Activated CD4-positive, alpha-beta T cell treated with anti-CD3 and anti-CD28 coated beads, Interleukin-2, amount 10 ng/mL, durations not matched to agents 7 days and 5 days (primary cell): ENCODE measurements around the gene ZNF792. TPM values are rescaled to one million over a fixed set of nuclear protein-coding genes. Genes with fewer than 3 reads are reported as not detected.
A peak's percentile ranks its signal among the peaks of the same experiment; 100 is the strongest.
"Not testable (repeated sequence)": the region's sequence is repeated elsewhere in the genome, so short reads cannot be mapped to it uniquely, and the experiment has no call there.

ENCODE experiments used
- CTCF ChIA-PET: fragments of 350-600 bp; sonication (Branson Sonifier 250); formaldehyde crosslinking; loops from one replicate; lab custom pipeline; 2021; ENCODE audit warnings: antibody characterized with exemption; lab: Charles Lee
- POLR2A ChIA-PET: fragments of 350-600 bp; sonication (Branson Sonifier 250); formaldehyde crosslinking; loops from one replicate; lab custom pipeline; 2021; ENCODE audit warnings: antibody characterized with exemption; lab: Charles Lee
- DNase-seq: peaks from one replicate; pipeline ENCODE4 v3.0.0-alpha.2; 2020
- H3K27ac Mint-ChIP-seq: one replicate; pipeline ENCODE4 v1.8.0; 2021; ENCODE audit warnings: mild to moderate bottlenecking, moderate library complexity, mixed read lengths
- H3K27me3 Mint-ChIP-seq: one replicate; pipeline ENCODE4 v1.8.0; 2021; ENCODE audit warnings: mixed read lengths
- H3K36me3 Mint-ChIP-seq: one replicate; pipeline ENCODE4 v1.8.0; 2021; ENCODE audit warnings: low read depth, mixed read lengths
- H3K4me1 Mint-ChIP-seq: one replicate; pipeline ENCODE4 v1.8.0; 2021; ENCODE audit warnings: mixed read lengths
- H3K4me3 Mint-ChIP-seq: one replicate; pipeline ENCODE4 v1.8.0; 2021; ENCODE audit warnings: mild to moderate bottlenecking, moderate library complexity, mixed read lengths
- H3K9me3 Mint-ChIP-seq: one replicate; pipeline ENCODE4 v1.8.0; 2021; ENCODE audit warnings: mixed read lengths
- total RNA-seq, 2 experiments: library from RNA; stranded (reverse); gene quantifications; one replicate each; pipeline ENCODE4 v1.2.3, GENCODE V29; 2021

ZNF792 gene
- total RNA-seq, 2 experiments from 2014 or later, result 14.8 to 15.3 TPM

- no peak for DNase-seq
- ChIA-PET POLR2A (no interaction called here), CTCF (interaction anchor here (0.5 kb wide), 1 partner anchor 140 kb away, joined by 3 read pairs; no protein-coding TSS in a partner anchor)
- peaks cover 44% of the 10 kb centered on the region for H3K36me3 Mint-ChIP-seq
- H3K27me3 Mint-ChIP-seq, result no peaks in the 10 kb centered on the region
- no peak overlapping the region for H3K4me3 Mint-ChIP-seq
- H3K9me3 Mint-ChIP-seq, result no peaks in the 10 kb centered on the region
- H3K4me1 Mint-ChIP-seq, result peaks cover 51% of the 10 kb centered on the region
- no peak overlapping the region for H3K27ac Mint-ChIP-seq
These were observed 41.4 kb upstream of the ZNF792 start for GRCh38 chr19:35005256-35005977.

GRCh38 chr19:35004517-35005255, 40.7 kb upstream of the ZNF792 start:
- Mint-ChIP-seq H3K9me3 (no peaks in the 10 kb centered on the region), H3K4me3 (no peak overlapping the region), H3K4me1 (peaks cover 47% of the 10 kb centered on the region), H3K36me3 (peaks cover 41% of the 10 kb centered on the region), H3K27ac (peak overlapping the region; percentile 51), H3K27me3 (no peaks in the 10 kb centered on the region)
- ChIA-PET CTCF (no interaction called here), POLR2A (no interaction called here)
- no peak for DNase-seq

DNA sequence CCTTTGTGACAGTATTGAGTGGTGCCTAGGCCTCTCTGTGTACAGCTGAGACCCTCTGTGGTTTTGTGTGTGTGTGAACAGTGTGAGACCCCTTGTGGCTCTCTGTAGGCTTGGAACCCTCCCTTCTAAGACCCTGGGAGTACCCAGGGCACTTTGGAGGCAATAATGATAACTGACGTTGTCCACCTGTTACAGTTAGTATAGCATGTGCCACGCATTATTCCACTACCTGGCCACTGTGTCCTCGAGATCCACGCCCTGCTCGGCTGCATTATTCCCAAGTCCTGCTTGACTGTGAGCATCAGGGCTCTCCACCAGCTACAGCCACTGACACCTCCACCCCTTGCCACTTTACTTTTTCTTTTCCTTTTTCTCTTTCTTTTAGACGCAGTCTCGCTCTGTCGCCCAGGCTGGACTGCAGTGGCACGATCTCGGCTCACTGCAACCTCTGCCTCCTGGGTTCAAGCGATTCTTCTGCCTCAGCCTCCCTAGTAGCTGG, 38.1 kb upstream of the ZNF792 start:
- H3K36me3 Mint-ChIP-seq, result peaks cover 37% of the 10 kb centered on the region

GRCh38 chr19:35000647-35001501, 36.8 kb upstream of the ZNF792 start:
- H3K27me3 Mint-ChIP-seq, result no peaks in the 10 kb centered on the region
- POLR2A ChIA-PET, result interaction anchor here (1.2 kb wide), 1 partner anchor 11 kb away, joined by 3 read pairs; no protein-coding TSS in a partner anchor
- H3K4me1 Mint-ChIP-seq, result peaks cover 75% of the 10 kb centered on the region
- H3K4me3 Mint-ChIP-seq, result peak overlapping the region; percentile 94
- CTCF ChIA-PET, result interaction anchor here (0.6 to 4.4 kb wide), 5 partner anchors 12 to 89 kb away, joined by 3 to 18 read pairs (median 7); no protein-coding TSS in a partner anchor
- H3K9me3 Mint-ChIP-seq, result no peaks in the 10 kb centered on the region
- peak; percentile 66 for DNase-seq
- H3K27ac Mint-ChIP-seq, result peak overlapping the region; percentile 98
- H3K36me3 Mint-ChIP-seq, result peaks cover 31% of the 10 kb centered on the region

More for the DNA sequence above, 38.1 kb upstream of the ZNF792 start:
- H3K4me3 Mint-ChIP-seq, result peak overlapping the region; percentile 94
- H3K4me1 Mint-ChIP-seq, result peaks cover 66% of the 10 kb centered on the region
- DNase-seq, result no peak
- POLR2A ChIA-PET, result no interaction called here
- no peaks in the 10 kb centered on the region for H3K9me3 Mint-ChIP-seq
- CTCF ChIA-PET, result interaction anchor here (1.2 to 4.4 kb wide), 3 partner anchors 11 to 29 kb away, joined by 7 to 18 read pairs (median 14); no protein-coding TSS in a partner anchor
- no peaks in the 10 kb centered on the region for H3K27me3 Mint-ChIP-seq
- peak overlapping the region; percentile 98 for H3K27ac Mint-ChIP-seq

DNA sequence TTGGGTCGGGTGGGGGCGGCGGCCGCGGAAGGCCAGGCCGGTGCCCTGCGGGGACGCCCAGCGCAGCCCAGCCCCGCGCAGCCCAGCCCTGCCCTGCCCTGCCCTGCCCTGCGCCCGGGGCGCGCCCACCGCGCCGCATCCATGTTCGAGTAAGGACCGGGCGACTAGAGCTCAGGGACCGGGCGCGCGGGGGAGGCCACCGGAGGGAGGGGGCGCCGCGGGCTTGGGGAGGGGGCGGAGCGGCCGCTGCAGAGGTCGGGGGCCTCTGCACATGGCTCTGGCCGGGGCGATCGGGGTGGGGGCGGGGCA, 36.3 kb upstream of the ZNF792 start:
- Mint-ChIP-seq H3K9me3 (no peaks in the 10 kb centered on the region), H3K36me3 (peaks cover 28% of the 10 kb centered on the region), H3K4me3 (peak overlapping the region; percentile 94), H3K27me3 (no peaks in the 10 kb centered on the region), H3K4me1 (peaks cover 74% of the 10 kb centered on the region), H3K27ac (no peak overlapping the region)
- DNase-seq, result no peak
- ChIA-PET CTCF (interaction anchor here (2.7 to 4.4 kb wide), 2 partner anchors 13 to 27 kb away, joined by 14 to 18 read pairs; no protein-coding TSS in a partner anchor), POLR2A (interaction anchor here (1.2 kb wide), 1 partner anchor 10 kb away, joined by 3 read pairs; no protein-coding TSS in a partner anchor)

DNA sequence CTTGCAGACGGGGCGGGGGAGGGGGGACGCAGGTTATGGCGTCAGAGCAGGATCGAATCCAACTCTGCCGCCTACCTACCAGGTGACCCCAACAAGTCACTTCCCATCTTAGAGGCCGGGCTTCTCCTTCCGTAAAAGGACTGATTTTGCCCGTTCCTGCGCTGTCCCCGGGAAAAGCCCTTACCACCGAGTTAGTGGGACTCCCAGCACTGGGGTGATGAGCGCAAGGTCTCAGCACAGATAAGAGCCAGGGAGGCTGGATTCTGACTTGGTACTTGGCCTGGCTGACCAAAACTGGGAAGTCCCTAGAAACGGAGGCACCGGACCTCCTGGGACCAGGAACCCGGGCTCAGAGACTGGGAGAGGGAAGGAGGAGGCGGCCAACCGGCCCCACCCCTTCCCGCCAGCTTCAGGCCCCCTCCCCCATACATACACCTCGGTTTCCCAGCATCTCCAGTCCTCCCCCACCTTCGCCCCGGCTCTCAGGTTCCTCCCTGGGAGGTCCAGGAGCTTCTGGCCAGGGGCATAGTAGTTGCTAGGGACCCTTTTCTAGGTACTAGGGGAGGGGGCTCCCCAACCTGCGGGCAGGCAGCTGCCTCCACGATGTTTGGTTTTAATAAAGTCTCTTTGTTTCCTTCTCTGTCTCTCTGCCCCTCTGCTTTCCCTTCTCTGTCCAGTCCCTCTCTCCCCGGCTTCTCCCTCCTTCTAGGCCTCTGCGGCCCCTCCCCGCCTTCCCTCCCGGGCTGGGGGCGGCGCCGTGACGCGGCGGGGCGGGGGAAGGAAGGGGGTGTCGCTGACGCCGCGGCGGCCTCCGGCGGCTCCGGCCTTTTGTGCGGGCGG, 35.7 kb upstream of the ZNF792 start, which contains the start of gene GRAMD1A:
GRAMD1A (plus strand) TSS at position 826 of the 840 bp plus-strand sequence. CDS start 156 bp downstream, outside the sequence.
- peak; percentile 75 for DNase-seq
- POLR2A ChIA-PET, result interaction anchor here (1.2 kb wide), 1 partner anchor 10 kb away, joined by 3 read pairs; no protein-coding TSS in a partner anchor
- H3K4me3 Mint-ChIP-seq, result peak within 1 kb of the TSS; percentile 94
- H3K9me3 Mint-ChIP-seq, result no peaks in the 10 kb centered on the region
- H3K4me1 Mint-ChIP-seq, result peaks cover 72% of the 10 kb centered on the region
- H3K36me3 Mint-ChIP-seq, result peaks cover 28% of the 10 kb centered on the region
- H3K27me3 Mint-ChIP-seq, result no peaks in the 10 kb centered on the region
- CTCF ChIA-PET, result interaction anchor here (2.7 to 4.4 kb wide), 2 partner anchors 14 to 26 kb away, joined by 14 to 18 read pairs; no protein-coding TSS in a partner anchor
- H3K27ac Mint-ChIP-seq, result peak within 1 kb of the TSS; percentile 98

GRCh38 chr19:34998777-34999497, 34.9 kb upstream of the ZNF792 start:
- peak overlapping the region; percentile 97 for H3K27ac Mint-ChIP-seq
- no peaks in the 10 kb centered on the region for H3K9me3 Mint-ChIP-seq
- CTCF ChIA-PET, result no interaction called here
- DNase-seq, result no peak
- H3K36me3 Mint-ChIP-seq, result peaks cover 26% of the 10 kb centered on the region
- peaks cover 69% of the 10 kb centered on the region for H3K4me1 Mint-ChIP-seq
- peak overlapping the region; percentile 88 for H3K4me3 Mint-ChIP-seq
- POLR2A ChIA-PET, result no interaction called here
- H3K27me3 Mint-ChIP-seq, result no peaks in the 10 kb centered on the region

GRCh38 chr19:34998224-34998623, 34.2 kb upstream of the ZNF792 start:
- peaks cover 66% of the 10 kb centered on the region for H3K4me1 Mint-ChIP-seq
- H3K9me3 Mint-ChIP-seq, H3K27me3 Mint-ChIP-seq, DNase-seq, CTCF ChIA-PET, POLR2A ChIA-PET: not testable (repeated sequence)
- H3K27ac Mint-ChIP-seq, result peak overlapping the region; percentile 97
- H3K4me3 Mint-ChIP-seq, result peak overlapping the region; percentile 62
- H3K36me3 Mint-ChIP-seq, result peaks cover 26% of the 10 kb centered on the region

DNA sequence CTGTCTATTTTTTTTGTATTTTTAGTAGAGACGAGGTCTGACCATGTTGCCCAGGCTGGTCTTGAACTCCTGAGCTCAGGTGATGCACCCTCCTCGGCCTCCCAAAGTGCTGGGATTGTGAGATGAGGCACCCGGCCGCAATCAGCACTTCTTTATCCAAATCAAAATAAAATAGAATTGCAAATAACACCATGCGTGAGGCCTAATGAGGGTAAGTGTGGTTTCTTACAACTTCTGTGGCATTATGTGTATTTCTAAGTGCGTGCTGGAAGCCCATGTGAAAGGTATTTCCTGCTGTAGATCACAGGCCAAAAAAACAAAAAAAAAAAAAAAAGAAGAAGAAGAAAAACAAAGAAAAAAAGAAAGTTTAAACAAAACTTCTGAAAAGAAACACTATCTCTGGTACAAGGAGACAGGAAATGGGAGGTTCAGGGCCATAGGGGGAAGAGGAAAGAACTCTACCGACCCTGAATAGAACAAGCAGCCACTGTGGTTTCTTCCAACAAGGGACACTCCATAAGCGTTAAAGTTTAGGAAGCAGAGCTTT, 33.1 kb upstream of the ZNF792 start:
- ChIA-PET CTCF (no interaction called here), POLR2A (no interaction called here)
- Mint-ChIP-seq H3K27me3 (no peaks in the 10 kb centered on the region), H3K36me3 (peaks cover 15% of the 10 kb centered on the region), H3K27ac (peak overlapping the region; percentile 97), H3K9me3 (peaks cover under 1% of the 10 kb centered on the region), H3K4me3 (peak overlapping the region; percentile 62), H3K4me1 (peaks cover 63% of the 10 kb centered on the region)
- DNase-seq, result peak; percentile 42

DNA sequence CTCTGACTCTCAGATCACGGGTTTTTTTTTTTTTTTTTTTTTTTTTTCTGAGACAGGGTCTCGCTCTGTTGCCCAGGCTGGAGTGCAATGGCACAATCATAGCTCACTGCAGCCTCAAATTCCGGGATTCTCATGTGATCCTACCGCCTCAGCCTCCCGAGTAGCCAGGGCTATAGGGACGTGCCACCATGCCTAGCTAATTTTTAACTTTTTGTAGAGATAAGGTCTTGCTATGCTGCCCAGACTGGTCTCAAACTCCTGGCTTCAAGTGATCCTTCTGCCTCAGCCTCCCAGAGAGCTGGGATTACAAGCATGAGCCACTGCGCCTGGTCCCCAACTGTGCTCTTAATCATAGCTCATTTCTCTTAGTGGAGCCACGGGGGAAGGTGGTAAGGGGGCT, 31.5 kb upstream of the ZNF792 start:
- H3K4me1 Mint-ChIP-seq, result peaks cover 66% of the 10 kb centered on the region
- no peak overlapping the region for H3K4me3 Mint-ChIP-seq
- DNase-seq, result no peak
- H3K9me3 Mint-ChIP-seq, result peaks cover 2% of the 10 kb centered on the region
- peak overlapping the region; percentile 97 for H3K27ac Mint-ChIP-seq
- POLR2A ChIA-PET, result no interaction called here
- peaks cover 9% of the 10 kb centered on the region for H3K36me3 Mint-ChIP-seq
- H3K27me3 Mint-ChIP-seq, result no peaks in the 10 kb centered on the region
- CTCF ChIA-PET, result interaction anchor here (0.9 to 1.7 kb wide), 2 partner anchors 21 to 23 kb away, joined by 4 read pairs; no protein-coding TSS in a partner anchor
